Thyroid gland (tissue), 4 donors: ENCODE measurements around the gene TJAP1.

Experiments
- POLR2A ChIP-seq, 2 donors: fragments of 450-650 bp; IDR thresholded peaks; one replicate each; pipeline ENCODE4 v1.6.1; 2017; ENCODE audit warnings: antibody characterized with exemption in 2 of 2, mild to moderate bottlenecking in 2 of 2, moderate library complexity in 1 of 2
- TF ChIP-seq, protein P1 (sequence below), 6 experiments: fragments of 200-600 bp in 3 of 6; fragments of 450-650 bp in 3 of 6; sonication (generic) in 3 of 6; IDR thresholded peaks; one replicate each; pipeline ENCODE4 v1.5.1; 2016 to 2019; ENCODE audit warnings: antibody characterized with exemption in 6 of 6, mild to moderate bottlenecking in 2 of 6, inconsistent platforms in 1 of 6, moderate library complexity in 1 of 6

DNA sequence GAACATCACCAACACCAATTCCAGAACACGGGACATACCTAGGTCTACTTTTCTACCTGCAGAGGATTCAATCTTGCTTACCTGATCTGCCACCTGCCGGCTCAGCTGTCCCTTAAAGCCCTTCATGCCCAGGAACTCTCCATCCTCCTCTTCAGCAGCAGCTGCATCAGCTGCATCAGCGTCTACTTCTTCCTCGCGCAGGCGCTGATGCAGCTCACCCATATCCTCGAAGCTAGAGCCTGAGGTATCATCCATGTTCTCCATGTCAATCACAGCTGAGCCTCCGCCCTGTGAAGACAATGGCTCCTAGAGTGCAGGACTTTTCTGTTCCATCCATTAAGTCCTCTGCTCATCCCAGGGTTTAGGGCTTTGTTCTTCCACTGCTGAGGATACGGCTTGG, 38.4 kb downstream of the TJAP1 start:
- TF ChIP-seq, protein P1, sequence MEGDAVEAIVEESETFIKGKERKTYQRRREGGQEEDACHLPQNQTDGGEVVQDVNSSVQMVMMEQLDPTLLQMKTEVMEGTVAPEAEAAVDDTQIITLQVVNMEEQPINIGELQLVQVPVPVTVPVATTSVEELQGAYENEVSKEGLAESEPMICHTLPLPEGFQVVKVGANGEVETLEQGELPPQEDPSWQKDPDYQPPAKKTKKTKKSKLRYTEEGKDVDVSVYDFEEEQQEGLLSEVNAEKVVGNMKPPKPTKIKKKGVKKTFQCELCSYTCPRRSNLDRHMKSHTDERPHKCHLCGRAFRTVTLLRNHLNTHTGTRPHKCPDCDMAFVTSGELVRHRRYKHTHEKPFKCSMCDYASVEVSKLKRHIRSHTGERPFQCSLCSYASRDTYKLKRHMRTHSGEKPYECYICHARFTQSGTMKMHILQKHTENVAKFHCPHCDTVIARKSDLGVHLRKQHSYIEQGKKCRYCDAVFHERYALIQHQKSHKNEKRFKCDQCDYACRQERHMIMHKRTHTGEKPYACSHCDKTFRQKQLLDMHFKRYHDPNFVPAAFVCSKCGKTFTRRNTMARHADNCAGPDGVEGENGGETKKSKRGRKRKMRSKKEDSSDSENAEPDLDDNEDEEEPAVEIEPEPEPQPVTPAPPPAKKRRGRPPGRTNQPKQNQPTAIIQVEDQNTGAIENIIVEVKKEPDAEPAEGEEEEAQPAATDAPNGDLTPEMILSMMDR (IDR thresholded peaks at IDR 0.05): no peak
- no peak for TF ChIP-seq POLR2A (IDR thresholded peaks at IDR 0.05)
